CD14-positive monocyte (primary cell): ENCODE measurements around the gene SP5. TPM values are rescaled to one million over a fixed set of nuclear protein-coding genes. Genes with fewer than 3 reads are reported as not detected.

Source experiments
- DNase-seq, 3 donors: peaks; one replicate each; pipeline ENCODE4 v3.0.0-alpha.2; 2011 to 2022
- H2AFZ ChIP-seq: 2 replicates; pipeline ENCODE4 v1.6.0; 2012; ENCODE audit warnings: mild to moderate bottlenecking, low read depth, low read length, inconsistent platforms; ENCODE audit not compliant: insufficient read depth, poor library complexity, severe bottlenecking
- H3K27ac ChIP-seq, 2 donors: 1 replicate in 1 of 2; 2 replicates in 1 of 2; pipeline ENCODE4 v1.5.1; 2012 to 2013; ENCODE audit warnings: low read length in 2 of 2, control low read depth in 1 of 2, inconsistent platforms in 1 of 2, low read depth in 1 of 2, mild to moderate bottlenecking in 1 of 2
- H3K27me3 ChIP-seq, 2 donors: one replicate each; pipeline versions ENCODE4 v1.6.0 to v1.6.1; 2011 to 2013; ENCODE audit warnings: low read length in 2 of 2; ENCODE audit not compliant: control insufficient read depth in 2 of 2, insufficient read depth in 2 of 2
- H3K36me3 ChIP-seq, 2 donors: replicated peaks in 1 of 2; 1 replicate in 1 of 2; 2 replicates in 1 of 2; pipeline versions ENCODE4 v1.5.1 to v1.6.1; 2012 to 2013; ENCODE audit warnings: low read length in 2 of 2, control low read depth in 1 of 2, inconsistent platforms in 1 of 2, mild to moderate bottlenecking in 1 of 2; ENCODE audit not compliant: insufficient read depth in 2 of 2, control insufficient read depth in 1 of 2
- H3K4me1 ChIP-seq, 2 donors: 1 replicate in 1 of 2; 2 replicates in 1 of 2; pipeline versions ENCODE4 v1.5.1 to v1.6.1; 2012 to 2013; ENCODE audit warnings: low read length in 2 of 2, control low read depth in 1 of 2, inconsistent platforms in 1 of 2, mild to moderate bottlenecking in 1 of 2, moderate library complexity in 1 of 2; ENCODE audit not compliant: insufficient read depth in 2 of 2, control insufficient read depth in 1 of 2
- H3K4me2 ChIP-seq: replicated peaks from 2 replicates; pipeline ENCODE3; 2012; ENCODE audit warnings: low read length, moderate library complexity, mild to moderate bottlenecking; ENCODE audit not compliant: poor library complexity, severe bottlenecking; ENCODE audit errors: extremely low read depth
- H3K4me3 ChIP-seq, 3 experiments: fragments of 200-600 bp in 1 of 3; sonication (generic) in 1 of 3; replicated peaks in 1 of 3; 1 replicate in 2 of 3; 2 replicates in 1 of 3; pipeline ENCODE4 v1.5.1; 2011 to 2013; ENCODE audit warnings: low read length in 3 of 3, mild to moderate bottlenecking in 3 of 3, control low read depth in 2 of 3, low read depth in 2 of 3, inconsistent platforms in 1 of 3, moderate library complexity in 1 of 3
- H3K79me2 ChIP-seq: 2 replicates; pipeline ENCODE4 v1.6.0; 2012; ENCODE audit warnings: mild to moderate bottlenecking, control low read depth, inconsistent platforms, low read length, moderate library complexity; ENCODE audit not compliant: insufficient read depth
- H3K9ac ChIP-seq: 2 replicates; pipeline ENCODE4 v1.6.0; 2017; ENCODE audit warnings: low read length, mild to moderate bottlenecking; ENCODE audit not compliant: insufficient read depth, poor library complexity, severe bottlenecking
- H3K9me3 ChIP-seq, 2 donors: replicated peaks in 1 of 2; 1 replicate in 1 of 2; 2 replicates in 1 of 2; pipeline versions ENCODE4 v1.5.1 to v1.6.1; 2012 to 2013; ENCODE audit warnings: low read length in 2 of 2, control low read depth in 1 of 2; ENCODE audit not compliant: control insufficient read depth in 1 of 2, insufficient read depth in 1 of 2
- H4K20me1 ChIP-seq: 2 replicates; pipeline ENCODE4 v1.6.0; 2012; ENCODE audit warnings: mild to moderate bottlenecking, low read length, control low read depth, moderate library complexity; ENCODE audit not compliant: insufficient read depth
- H3K27ac Mint-ChIP-seq, 7 donors: one replicate each; pipeline ENCODE4 v1.8.0; 2020; ENCODE audit warnings: mild to moderate bottlenecking in 7 of 7, mixed read lengths in 7 of 7, moderate library complexity in 6 of 7, inconsistent platforms in 2 of 7
- H3K27me3 Mint-ChIP-seq, 3 donors: one replicate each; pipeline ENCODE4 v1.8.0; 2021 to 2022; ENCODE audit warnings: low read depth in 3 of 3, mild to moderate bottlenecking in 3 of 3, mixed read lengths in 3 of 3, moderate library complexity in 3 of 3, inconsistent platforms in 1 of 3
- H3K36me3 Mint-ChIP-seq, 2 donors: one replicate each; pipeline ENCODE4 v1.8.0; 2020; ENCODE audit warnings: mixed read lengths in 2 of 2, inconsistent platforms in 1 of 2, mild to moderate bottlenecking in 1 of 2
- H3K4me1 Mint-ChIP-seq: one replicate; pipeline ENCODE4 v1.8.0; 2020; ENCODE audit warnings: mild to moderate bottlenecking, mixed read lengths
- H3K4me3 Mint-ChIP-seq, 2 donors: one replicate each; pipeline ENCODE4 v1.8.0; 2020; ENCODE audit warnings: mild to moderate bottlenecking in 2 of 2, mixed read lengths in 2 of 2, moderate library complexity in 1 of 2
- H3K9me3 Mint-ChIP-seq, 7 donors: one replicate each; pipeline ENCODE4 v1.8.0; 2020 to 2022; ENCODE audit warnings: mixed read lengths in 7 of 7, mild to moderate bottlenecking in 6 of 7, moderate library complexity in 6 of 7, inconsistent platforms in 2 of 7
- WGBS: methylation state at CpG from one replicate; pipeline ENCODE4 v1.1.5; 2013; ENCODE audit warnings: missing lambda C conversion rate; ENCODE audit not compliant: insufficient coverage; 5-methylcytosine and 5-hydroxymethylcytosine counted together
- intact Hi-C, 2 donors: fragments of 100-400 bp; cut with micrococcal nuclease; formaldehyde crosslinking; loops; one replicate each; pipeline versions ENCODE4 v1.15.0 to v1.15.1; 2023
- polyA plus RNA-seq, 3 donors: library from polyadenylated mRNA; depleted of rRNA in 1 of 3; unstranded in 2 of 3; stranded (reverse) in 1 of 3; fragments of 300-500 nt in 2 of 3; fragments of >200 nt in 1 of 3; fragmentation: Illumina TruSeq in 2 of 3; gene quantifications; 1 replicate in 2 of 3; 2 replicates in 1 of 3; pipeline ENCODE4 v1.2.3, GENCODE V29; 2012 to 2021
- TF ChIP-seq, protein P1 (sequence below): fragments of 200-600 bp; IDR thresholded peaks from one replicate; pipeline ENCODE4 v1.8.0; 2022; ENCODE audit warnings: antibody characterized with exemption, mild to moderate bottlenecking

Gene SP5
- polyA plus RNA-seq, 3 donors, result not detected

DNA sequence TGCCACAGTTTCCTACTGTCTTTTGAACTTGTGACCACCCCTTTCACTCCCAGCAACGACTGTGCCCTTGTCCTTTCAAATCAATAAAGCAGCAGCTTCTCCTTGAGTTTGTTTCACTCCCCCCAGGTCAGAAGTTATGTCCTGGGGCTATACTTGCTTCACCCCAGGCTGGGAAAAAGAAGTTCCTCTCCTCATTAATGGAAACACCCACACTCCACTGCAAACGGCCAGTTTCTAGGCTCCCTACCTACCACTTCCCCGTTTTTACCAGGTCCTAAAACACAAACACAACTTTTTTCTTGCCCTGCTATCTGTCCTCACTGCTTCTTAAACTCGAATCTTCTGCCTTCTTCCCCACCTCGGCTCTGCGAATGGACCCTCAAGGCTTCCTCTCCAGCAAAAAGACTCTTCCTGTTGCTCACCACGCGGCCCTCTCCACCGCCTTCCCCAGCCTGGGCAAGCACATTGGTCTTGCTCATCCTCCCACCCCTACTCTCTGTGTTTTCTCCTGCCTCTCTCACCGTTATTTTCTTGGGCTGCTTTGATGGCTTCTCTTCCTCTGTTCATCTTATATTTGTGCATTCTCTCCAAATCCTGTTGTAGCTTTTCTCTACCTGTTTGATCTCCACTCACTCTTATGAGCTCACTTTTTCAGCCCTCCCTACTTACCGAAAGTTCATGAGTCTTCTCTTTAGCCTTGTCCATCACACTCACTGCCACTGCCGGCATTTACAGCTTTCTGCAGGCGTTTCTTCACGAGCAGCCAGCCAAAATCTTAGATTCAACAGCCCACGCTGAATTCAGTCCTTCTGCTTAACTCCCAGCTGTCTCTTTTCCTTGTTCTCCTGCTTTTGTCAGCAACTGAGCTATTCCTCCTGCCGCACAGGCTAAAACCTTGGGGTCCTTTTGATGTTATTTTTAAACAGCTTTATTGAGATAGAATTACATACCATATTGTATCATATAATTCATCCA is 7.0 kb upstream of the SP5 start:
- Histone ChIP-seq H3K4me3 (no peak overlapping the region), H4K20me1 (no peaks in the 10 kb centered on the region), H3K4me1 (no peaks in the 10 kb centered on the region), H3K27me3 (peaks cover 56 to 65% of the 10 kb centered on the region in 2 donors), H3K27ac (no peak overlapping the region), H3K9me3 (peaks cover 6 to 27% of the 10 kb centered on the region in 2 donors), H3K79me2 (no peaks in the 10 kb centered on the region), H3K9ac (no peak overlapping the region), H2AFZ (peak overlapping the region; percentile 14), H3K36me3 (no peaks in the 10 kb centered on the region), H3K4me2 (no peak overlapping the region)
- no peak for DNase-seq
- peak overlapping the region in 1 of 7 donors; percentile 26 for H3K27ac Mint-ChIP-seq
- WGBS, result 24% methylated on average over 14 of the region's 16 CpGs
- intact Hi-C loops, result no loop called here
- peaks cover 59 to 70% (median 69%) of the 10 kb centered on the region in 3 donors for H3K27me3 Mint-ChIP-seq
- TF ChIP-seq, protein P1, sequence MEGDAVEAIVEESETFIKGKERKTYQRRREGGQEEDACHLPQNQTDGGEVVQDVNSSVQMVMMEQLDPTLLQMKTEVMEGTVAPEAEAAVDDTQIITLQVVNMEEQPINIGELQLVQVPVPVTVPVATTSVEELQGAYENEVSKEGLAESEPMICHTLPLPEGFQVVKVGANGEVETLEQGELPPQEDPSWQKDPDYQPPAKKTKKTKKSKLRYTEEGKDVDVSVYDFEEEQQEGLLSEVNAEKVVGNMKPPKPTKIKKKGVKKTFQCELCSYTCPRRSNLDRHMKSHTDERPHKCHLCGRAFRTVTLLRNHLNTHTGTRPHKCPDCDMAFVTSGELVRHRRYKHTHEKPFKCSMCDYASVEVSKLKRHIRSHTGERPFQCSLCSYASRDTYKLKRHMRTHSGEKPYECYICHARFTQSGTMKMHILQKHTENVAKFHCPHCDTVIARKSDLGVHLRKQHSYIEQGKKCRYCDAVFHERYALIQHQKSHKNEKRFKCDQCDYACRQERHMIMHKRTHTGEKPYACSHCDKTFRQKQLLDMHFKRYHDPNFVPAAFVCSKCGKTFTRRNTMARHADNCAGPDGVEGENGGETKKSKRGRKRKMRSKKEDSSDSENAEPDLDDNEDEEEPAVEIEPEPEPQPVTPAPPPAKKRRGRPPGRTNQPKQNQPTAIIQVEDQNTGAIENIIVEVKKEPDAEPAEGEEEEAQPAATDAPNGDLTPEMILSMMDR, result no peak
- peaks cover 2 to 20% (median 8%) of the 10 kb centered on the region in 7 donors for H3K9me3 Mint-ChIP-seq
- no peaks in the 10 kb centered on the region for H3K36me3 Mint-ChIP-seq
- peak overlapping the region in 1 of 2 donors; percentile 75 for H3K4me3 Mint-ChIP-seq
- H3K4me1 Mint-ChIP-seq, result peaks cover 11% of the 10 kb centered on the region

DNA sequence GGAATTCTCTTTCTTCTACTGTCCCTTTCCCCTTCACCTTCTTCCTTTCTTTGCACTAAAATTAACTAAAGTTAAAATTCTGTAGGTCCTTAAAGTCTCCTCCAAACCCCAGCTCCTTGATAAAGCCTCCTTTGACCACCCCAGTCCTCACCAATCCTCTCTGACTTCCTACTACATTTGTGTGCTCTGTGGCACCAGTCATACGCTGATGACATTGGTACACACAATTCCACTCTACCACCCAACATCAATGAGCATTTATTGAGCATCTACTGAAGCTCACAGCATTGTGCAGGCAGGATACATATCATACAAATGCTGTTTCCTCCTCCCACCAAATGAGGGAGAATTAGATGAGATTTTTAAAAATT is 4.5 kb upstream of the SP5 start:
- H3K27me3 Mint-ChIP-seq, result peaks cover 73 to 88% (median 87%) of the 10 kb centered on the region in 3 donors
- Histone ChIP-seq H3K4me1 (peaks cover 17 to 23% of the 10 kb centered on the region in 2 donors), H3K4me2 (no peak overlapping the region), H3K27me3 (peaks cover 71 to 84% of the 10 kb centered on the region in 2 donors), H3K4me3 (no peak overlapping the region), H3K9me3 (peaks cover 4 to 31% of the 10 kb centered on the region in 2 donors), H3K27ac (no peak overlapping the region), H3K79me2 (no peaks in the 10 kb centered on the region), H2AFZ (no peak overlapping the region), H3K9ac (no peak overlapping the region), H4K20me1 (no peaks in the 10 kb centered on the region), H3K36me3 (no peaks in the 10 kb centered on the region)
- intact Hi-C loops, result no loop called here
- H3K9me3 Mint-ChIP-seq, result peaks cover 0 to 21% (median 10%) of the 10 kb centered on the region in 7 donors
- no peak for DNase-seq
- peak overlapping the region in 1 of 2 donors; percentile 70 for H3K4me3 Mint-ChIP-seq
- peaks cover 26% of the 10 kb centered on the region for H3K4me1 Mint-ChIP-seq
- TF ChIP-seq, protein P1, result no peak
- peaks cover under 1 to 4% of the 10 kb centered on the region in 2 donors for H3K36me3 Mint-ChIP-seq
- 89% methylated on average over 1 of the region's 1 CpG for WGBS
- H3K27ac Mint-ChIP-seq, result no peak overlapping the region
